Parietal lobe (tissue), 1 donor: ENCODE results near the gene GOLGA5. TPM values are rescaled to one million over a fixed set of nuclear protein-coding genes. Genes with fewer than 3 reads are reported as not detected.

Experiments used
- total RNA-seq: library from RNA; depleted of rRNA; stranded (reverse); fragments of >200 nt; gene quantifications from one replicate; pipeline ENCODE4 v1.2.3, GENCODE V29; 2014

The GOLGA5 gene, protein sequence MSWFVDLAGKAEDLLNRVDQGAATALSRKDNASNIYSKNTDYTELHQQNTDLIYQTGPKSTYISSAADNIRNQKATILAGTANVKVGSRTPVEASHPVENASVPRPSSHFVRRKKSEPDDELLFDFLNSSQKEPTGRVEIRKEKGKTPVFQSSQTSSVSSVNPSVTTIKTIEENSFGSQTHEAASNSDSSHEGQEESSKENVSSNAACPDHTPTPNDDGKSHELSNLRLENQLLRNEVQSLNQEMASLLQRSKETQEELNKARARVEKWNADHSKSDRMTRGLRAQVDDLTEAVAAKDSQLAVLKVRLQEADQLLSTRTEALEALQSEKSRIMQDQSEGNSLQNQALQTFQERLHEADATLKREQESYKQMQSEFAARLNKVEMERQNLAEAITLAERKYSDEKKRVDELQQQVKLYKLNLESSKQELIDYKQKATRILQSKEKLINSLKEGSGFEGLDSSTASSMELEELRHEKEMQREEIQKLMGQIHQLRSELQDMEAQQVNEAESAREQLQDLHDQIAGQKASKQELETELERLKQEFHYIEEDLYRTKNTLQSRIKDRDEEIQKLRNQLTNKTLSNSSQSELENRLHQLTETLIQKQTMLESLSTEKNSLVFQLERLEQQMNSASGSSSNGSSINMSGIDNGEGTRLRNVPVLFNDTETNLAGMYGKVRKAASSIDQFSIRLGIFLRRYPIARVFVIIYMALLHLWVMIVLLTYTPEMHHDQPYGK
- total RNA-seq: 31.0 TPM

DNA sequence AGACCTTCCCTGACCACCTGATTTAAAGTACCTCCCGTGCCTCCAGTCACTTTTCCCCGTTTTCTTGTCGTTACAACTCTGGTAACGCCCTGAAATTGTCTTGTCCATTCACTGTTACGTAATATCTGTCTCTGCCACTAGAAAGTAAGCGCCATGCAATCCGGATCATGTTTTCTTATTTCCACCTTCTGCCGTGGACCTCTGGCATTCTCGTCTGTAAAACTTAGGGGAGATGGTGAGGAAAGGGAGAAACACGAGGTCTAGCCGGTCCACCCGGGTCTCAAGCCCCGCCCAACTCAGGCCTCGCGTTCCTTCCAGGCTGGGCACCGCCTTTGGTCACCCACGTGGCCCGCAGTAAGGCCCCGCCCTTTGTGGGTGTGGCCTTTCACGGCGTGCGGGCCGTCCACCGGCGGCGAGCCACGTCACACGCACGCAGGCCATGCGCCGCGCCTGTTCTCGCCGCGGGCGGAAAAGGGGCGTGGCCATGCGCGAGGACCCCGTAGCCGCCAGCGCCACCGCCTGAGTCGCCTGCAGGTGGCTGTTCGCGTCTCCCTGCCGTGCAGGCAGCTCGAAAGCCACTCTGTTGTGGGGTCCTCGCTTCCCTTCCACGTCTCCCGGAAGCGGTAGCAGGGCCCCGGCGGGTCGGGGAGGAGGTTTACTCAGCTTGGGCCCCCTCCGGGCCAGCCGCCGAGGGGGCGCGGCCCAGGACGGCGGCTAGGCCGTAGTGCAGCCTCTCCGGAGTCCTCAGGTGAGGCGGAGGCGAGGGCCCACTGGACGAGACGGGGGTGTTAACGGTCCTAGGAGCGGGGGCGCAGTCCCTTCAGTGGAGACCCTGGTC lies at the start of gene GOLGA5:
TSS of gene GOLGA5 (plus strand) at position 597 of the 838 bp plus-strand sequence. CDS start 3,133 bp downstream, outside the sequence.

DNA sequence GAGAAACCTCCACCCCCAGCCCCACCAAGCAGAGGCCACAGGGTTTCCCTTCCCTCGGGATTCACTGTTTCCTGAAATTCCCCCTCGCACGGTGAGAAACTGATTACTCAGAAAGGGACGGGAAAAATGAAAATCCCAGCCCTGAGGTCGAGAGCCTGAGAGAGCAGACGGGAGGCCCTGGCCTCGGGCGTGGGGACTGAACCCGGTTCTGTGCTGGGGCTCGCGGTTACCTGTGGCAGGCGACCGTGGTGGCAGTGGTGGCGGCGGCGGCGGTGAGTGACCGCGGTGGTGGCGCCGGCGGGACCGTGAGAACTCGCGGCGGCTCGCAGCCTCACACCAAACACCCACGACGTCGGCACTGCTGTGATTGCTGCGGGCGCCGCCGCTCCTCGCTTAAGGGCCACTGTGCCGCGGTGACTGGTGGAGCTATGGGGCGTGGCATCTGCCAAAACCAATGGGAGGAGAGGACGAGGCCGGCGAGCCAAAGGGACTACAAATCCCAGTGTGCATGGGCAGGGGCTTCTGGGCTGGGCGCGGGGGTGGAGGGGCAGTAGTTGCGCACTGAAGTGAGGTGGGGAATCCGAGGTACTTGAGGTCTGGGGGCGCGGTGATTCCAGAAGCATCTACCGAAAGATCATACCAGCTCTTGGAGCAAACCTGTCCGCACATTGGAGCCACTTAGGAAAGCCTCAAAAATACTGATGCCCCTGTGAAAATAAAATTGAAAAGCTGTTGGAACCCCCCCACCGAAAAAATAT lies 45.7 kb upstream of the GOLGA5 start, which contains the start of gene LGMN:
TSS of gene LGMN (minus strand) at position 369 of the 758 bp plus-strand sequence. CDS start 15,841 bp downstream, outside the sequence.

Other genes starting within 250 kb of the GOLGA5 start
- 28.8 TPM for gene LGMN, start 45.7 kb upstream of the GOLGA5 start, total RNA-seq
- gene CHGA, start 128.8 kb downstream of the GOLGA5 start, total RNA-seq: 51.6 TPM